T47D (cell line): ENCODE results near the gene PIGT.

Experiments used
- DNase-seq, 2 experiments: peaks; one replicate each; pipeline versions ENCODE4 v3.0.0 to v3.0.0-alpha.2; 2011 to 2012; ENCODE audit warnings: low read depth in 1 of 2, low spot score in 1 of 2
- JUND ChIP-seq: IDR thresholded peaks from 2 replicates; pipeline ENCODE4 v1.6.1; 2012; ENCODE audit warnings: low read depth
- in situ Hi-C: cut with HindIII; loops from 2 replicates; pipeline ENCODE4 v1.10.0; 2016; ENCODE audit warnings: low sequenced_read_pairs, low pct_unique_long_range_greater_than_20kb

PIGT gene

GRCh38 chr20:45423700-45424099 is 7.8 kb downstream of the PIGT start:
- in situ Hi-C loops = no loop called here
- DNase-seq = peak in 1 of 2 experiments; percentile 52
- TF ChIP-seq JUND = no peak

GRCh38 chr20:45425561-45425960 is 9.6 kb downstream of the PIGT start:
- no peak for DNase-seq
- in situ Hi-C loops = no loop called here
- no peak for TF ChIP-seq JUND

GRCh38 chr20:45426320-45427016 is 10.5 kb downstream of the PIGT start:
- no peak for DNase-seq
- no peak for TF ChIP-seq JUND
- in situ Hi-C loops = no loop called here

- in situ Hi-C loops = no loop called here
- DNase-seq = no peak
- TF ChIP-seq JUND = no peak
Measured at GRCh38 chr20:45427236-45428149, 11.6 kb downstream of the PIGT start.

DNA sequence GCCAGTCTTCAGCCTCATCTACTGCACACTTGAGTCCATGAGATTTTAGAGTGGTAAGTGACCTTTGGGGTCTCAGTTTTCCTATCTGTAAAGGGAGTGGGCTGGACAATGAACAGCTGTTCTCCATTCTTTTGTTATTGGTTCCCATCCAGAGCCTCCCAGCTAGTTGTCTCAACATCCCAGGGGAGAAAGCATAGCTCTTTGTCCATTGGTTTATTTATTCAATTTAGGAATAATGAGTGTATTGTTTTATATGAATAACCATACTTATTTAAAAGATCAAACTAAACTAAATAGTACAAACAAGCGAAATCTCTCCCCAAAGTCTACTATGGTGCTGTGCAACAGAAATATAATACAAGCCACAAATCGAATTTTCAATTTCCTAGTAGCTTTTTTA is 13.7 kb downstream of the PIGT start:
- in situ Hi-C loops = no loop called here
- TF ChIP-seq JUND = no peak
- no peak for DNase-seq

DNA sequence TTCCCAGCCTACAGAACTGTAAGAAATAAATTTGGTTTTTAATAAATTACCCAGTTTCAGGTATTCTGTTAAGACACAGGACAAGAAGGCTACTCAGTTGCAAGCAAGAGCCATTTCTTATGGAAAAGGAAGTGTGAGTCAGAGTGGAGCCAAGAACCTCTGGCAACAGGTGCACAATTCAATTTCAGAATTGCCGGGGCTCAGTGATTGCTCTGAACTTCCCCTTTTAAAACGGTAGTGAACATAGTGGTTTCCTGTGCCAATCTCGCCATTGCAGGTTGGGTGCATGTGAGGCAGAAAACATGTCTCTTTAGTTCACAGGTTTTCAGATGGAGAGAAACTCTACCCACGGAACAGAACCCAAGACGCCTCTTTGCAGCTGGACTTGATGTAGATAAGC is 16.4 kb downstream of the PIGT start:
- no peak for DNase-seq
- TF ChIP-seq JUND = no peak
- in situ Hi-C loops = no loop called here

DNA sequence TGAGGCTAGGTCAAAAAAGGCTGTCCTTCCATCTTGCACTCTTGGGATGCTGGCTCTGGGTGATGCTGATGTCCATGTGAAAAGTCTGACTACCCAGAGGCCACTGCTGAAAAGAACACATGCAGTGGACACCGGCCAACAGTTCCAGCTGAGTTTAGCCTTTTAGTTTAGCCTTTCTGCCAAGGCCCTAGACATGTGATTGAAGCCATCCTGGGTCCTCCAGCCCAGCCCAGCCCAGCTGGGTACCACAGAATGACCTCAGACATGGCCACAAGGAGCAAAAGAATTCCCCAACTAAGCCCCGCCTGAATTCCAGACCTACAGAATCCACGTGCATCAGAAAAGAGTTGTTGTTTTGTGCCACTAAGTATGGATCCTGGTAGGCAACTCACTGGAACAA is 17.4 kb downstream of the PIGT start:
- in situ Hi-C loops = no loop called here
- DNase-seq = no peak
- TF ChIP-seq JUND = no peak

DNA sequence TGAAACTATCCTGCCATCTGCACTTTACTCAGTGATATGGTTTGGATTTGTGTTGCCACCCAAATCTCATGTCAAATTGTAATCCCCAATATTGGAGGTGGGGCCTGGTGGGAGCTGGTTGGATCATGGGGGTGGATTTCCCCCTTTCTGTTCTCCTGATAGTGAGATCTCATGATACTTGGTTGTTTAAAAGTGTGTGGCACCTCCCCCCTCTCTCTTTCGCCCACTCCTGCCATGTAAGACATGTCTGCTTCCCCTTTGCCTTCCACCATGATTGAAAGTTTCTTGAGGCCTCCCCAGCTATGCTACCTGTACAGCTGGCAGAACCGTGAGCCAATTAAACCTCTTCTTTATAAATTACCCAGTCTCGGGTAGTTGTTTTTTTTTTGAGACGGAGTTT is 18.0 kb downstream of the PIGT start:
- in situ Hi-C loops = no loop called here
- TF ChIP-seq JUND = no peak
- no peak for DNase-seq

GRCh38 chr20:45436732-45437485 is 21.0 kb downstream of the PIGT start:
- TF ChIP-seq JUND = no peak
- in situ Hi-C loops = no loop called here
- DNase-seq = peak; percentile 86 to 88

DNA sequence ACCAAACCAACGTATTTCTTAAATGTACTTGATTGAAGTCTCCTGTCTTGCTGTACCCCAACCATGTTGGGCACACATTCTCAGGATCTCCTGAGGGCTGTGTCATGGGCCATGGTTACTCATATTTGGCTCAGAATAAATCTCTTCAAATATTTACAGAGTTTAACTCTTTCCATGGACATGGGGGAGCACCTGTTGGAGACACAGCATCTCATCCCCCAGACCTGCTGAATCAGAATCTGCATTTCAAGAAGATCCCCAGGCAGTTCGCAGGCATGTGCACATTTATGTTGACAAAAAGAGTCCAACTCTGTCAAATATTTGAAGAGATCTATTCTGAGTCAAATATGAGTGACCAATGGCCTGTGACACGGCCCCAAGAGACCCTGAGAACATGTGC is 24.5 kb downstream of the PIGT start:
- TF ChIP-seq JUND = no peak
- in situ Hi-C loops = no loop called here
- DNase-seq = no peak

DNA sequence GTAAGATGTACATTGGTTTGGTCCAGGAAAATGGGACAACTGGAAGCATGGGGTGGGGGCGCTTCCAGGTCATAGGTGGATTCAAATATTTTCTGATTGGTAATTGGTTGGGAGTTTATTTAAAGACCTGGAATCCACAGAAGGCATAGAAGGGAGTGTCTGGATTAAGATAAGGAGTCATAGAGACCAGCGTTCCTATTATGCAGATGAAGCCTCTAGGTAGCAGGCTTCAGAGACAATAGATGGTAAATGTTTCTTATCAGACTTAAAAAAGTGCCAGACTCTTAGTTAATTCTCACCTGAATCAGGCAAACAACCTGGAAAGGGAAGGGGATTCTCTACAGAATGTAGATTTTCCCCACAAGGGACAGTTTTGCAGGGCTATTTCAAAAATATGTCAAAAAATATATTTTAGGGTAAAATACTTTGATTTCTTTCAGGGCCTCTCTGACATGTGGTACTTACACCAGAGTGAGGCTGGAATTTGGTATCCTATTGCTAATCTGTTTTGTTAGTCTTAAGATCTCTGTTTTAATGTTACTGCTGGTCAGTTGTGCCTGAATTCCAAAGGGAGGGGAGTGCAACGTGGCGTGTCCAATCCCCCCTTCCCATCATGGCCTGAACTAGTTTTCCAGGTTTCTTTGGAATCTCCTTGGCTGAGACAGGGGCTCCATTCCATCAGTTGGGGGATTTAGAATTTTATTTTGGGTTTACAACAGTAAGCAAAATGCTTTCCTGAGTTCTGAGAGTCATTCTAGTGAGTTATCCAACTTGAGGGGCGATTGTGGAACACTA is 25.1 kb downstream of the PIGT start:
- in situ Hi-C loops = no loop called here
- no peak for DNase-seq
- TF ChIP-seq JUND = no peak

DNA sequence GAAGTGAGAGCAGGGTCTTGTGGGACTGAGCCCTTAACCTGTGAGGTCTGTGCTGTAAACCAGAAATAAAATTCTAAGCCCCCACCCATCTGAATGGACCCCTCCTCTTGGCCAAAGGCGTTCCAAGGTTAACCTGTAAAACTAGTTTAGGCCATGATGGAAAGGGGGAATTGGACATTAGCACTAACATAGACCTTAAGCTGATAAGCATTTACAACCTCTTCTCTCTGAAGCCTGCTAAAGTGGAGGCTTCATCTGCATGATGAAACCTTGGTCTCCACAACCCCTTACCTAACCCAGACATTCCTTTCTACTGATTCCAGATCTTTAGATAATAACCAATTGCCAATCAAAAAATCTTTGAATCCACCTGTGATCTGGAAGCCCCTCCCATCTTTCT is 25.8 kb downstream of the PIGT start:
- DNase-seq = no peak
- no peak for TF ChIP-seq JUND
- in situ Hi-C loops = no loop called here
